ENCODE measurements around the gene TATDN2. TPM values are rescaled to one million over a fixed set of nuclear protein-coding genes. Genes with fewer than 3 reads are reported as not detected.

The TATDN2 gene
- total and polyA plus RNA-seq, 2 donors (not counting 3 experiments of a cell fraction or from before 2014, with no cell fraction given), result 10.7 to 26.8 TPM

GRCh38 chr3:10304905-10305304, 56.6 kb downstream of the TATDN2 start:
- no peak for FAIRE-seq
- H2AFZ ChIP-seq (ENCODE audit: low read depth, low read length), result no peak overlapping the region
- peaks cover 44 to 54% of the 10 kb centered on the region in 2 experiments for H3K36me3 ChIP-seq (ENCODE audit: control insufficient read depth in 2 of 2, extremely low read depth in 1 of 2, insufficient read depth in 2 of 2, low read length in 2 of 2)
- H3K4me2 ChIP-seq (ENCODE audit: insufficient read depth, low read length), result no peak overlapping the region
- dilution Hi-C loops (cut with MboI; ENCODE audit: extremely low pct_ligation_motif_present, low sequenced_read_pairs) (no loop called here), intact Hi-C loops (cut with micrococcal nuclease) (no loop called here)
- no peaks in the 10 kb centered on the region for H3K9me1 ChIP-seq (replicated peaks; ENCODE audit: control insufficient read depth, extremely low read depth, insufficient read depth, low read length)
- H3K27me3 ChIP-seq (ENCODE audit: control insufficient read depth in 2 of 2, insufficient read depth in 2 of 2, low read length in 2 of 2), result no peaks in the 10 kb centered on the region
- H3K27ac ChIP-seq (ENCODE audit: insufficient read depth, low read depth, low read length), result no peak overlapping the region
- H3K9ac ChIP-seq (replicated peaks; ENCODE audit: extremely low read depth, insufficient read depth, low read length), result no peak overlapping the region
- TF ChIP-seq JUN (IDR thresholded peaks at IDR 0.05; ENCODE audit: borderline replicate concordance, insufficient read depth, insufficient read length, low read depth) (no peak), POLR2A (IDR thresholded peaks at IDR 0.05; ENCODE audit: low read depth, low read length) (no peak), MAX (IDR thresholded peaks at IDR 0.05; ENCODE audit: insufficient read depth, insufficient read length) (no peak), GATA2 (IDR thresholded peaks at IDR 0.05; ENCODE audit: insufficient read depth, insufficient read length, low read depth, low read length) (no peak), POLR2AphosphoS5 (IDR thresholded peaks at IDR 0.05; ENCODE audit: insufficient read depth, low read depth, low read length) (no peak), CTCF (IDR thresholded peaks at IDR 0.05; ENCODE audit: extremely low read depth in 1 of 2, insufficient read depth in 1 of 2, low read depth in 1 of 2, low read length in 2 of 2) (no peak), FOS (IDR thresholded peaks at IDR 0.05; ENCODE audit: borderline replicate concordance, insufficient read depth, low read length) (no peak), MYC (IDR thresholded peaks at IDR 0.05; ENCODE audit: low read depth, low read length) (no peak), EZH2 (IDR thresholded peaks at IDR 0.05; ENCODE audit: borderline replicate concordance, low read depth, low read length, severe bottlenecking) (no peak)
- no peaks in the 10 kb centered on the region for H4K20me1 ChIP-seq (replicated peaks; ENCODE audit: control insufficient read depth, extremely low read depth, insufficient read depth, low read length)
- H3K79me2 ChIP-seq (ENCODE audit: control insufficient read depth, insufficient read depth, low read length), result no peaks in the 10 kb centered on the region
- BruUV-seq (replicated peaks), result no TSS peak
- peaks cover 13% of the 10 kb centered on the region for H3K4me1 ChIP-seq (ENCODE audit: control insufficient read depth, extremely low read depth, insufficient read depth, low read length)
- no peak for DNase-seq (ENCODE audit: low read depth, low spot score)
- no peak overlapping the region for H3K4me3 ChIP-seq (replicated peaks in 1 of 3; ENCODE audit: insufficient read depth in 1 of 3, low read depth in 1 of 3, low read length in 3 of 3)
- ChIA-PET POLR2A (interaction anchor here (1.0 kb wide), 1 partner anchor 9 kb away, joined by 5 read pairs; no protein-coding TSS in a partner anchor), CTCF (interaction anchor here (0.9 to 1.2 kb wide), 2 partner anchors 41 to 190 kb away, joined by 3 to 5 read pairs; no protein-coding TSS in a partner anchor)
- no peaks in the 10 kb centered on the region for H3K9me3 ChIP-seq (replicated peaks; ENCODE audit: control insufficient read depth, insufficient read depth, low read length)
